ENCODE results near the gene AXIN2.
A peak's percentile ranks its signal among the peaks of the same experiment; 100 is the strongest.

Gene AXIN2

DNA sequence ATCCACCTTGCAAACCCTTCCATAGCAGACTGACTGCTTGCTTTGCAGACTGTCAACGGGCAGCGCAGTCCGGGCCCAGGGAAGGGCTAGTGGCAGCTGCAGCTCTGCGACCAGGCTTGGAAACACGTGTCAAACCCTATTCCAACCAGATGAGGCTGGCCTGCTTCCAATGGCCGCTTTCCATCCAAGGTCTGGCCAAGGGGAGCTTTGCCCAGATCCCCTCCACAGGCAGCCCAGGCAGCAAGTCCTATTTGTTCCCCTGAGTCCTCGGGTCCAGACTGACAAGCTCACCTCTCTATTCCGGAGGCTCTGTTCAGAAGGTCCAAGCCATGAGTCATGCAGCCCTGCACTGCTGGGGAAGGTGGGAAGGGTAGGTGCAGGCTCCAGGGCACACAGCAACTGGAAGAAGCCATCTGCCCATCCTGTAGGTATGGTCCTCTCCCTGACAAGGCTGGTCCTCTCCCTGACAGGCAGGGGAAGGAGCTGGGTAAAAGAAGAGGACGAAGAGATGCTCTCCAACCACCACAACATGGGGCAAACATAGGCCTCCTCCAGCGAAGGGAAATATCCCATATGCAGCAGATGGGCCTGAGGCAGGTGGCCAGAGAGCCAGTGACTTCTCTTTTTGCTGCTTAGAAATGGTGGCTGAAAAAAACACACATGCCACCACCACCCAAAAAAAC lies 22.6 kb upstream of the AXIN2 start:
- WGBS, 2 experiments: 81 to 85% methylated on average over 10 of the region's 10 CpGs
- H3K4me3 ChIP-seq (ENCODE audit: insufficient read depth, low read depth, low read length): no peak overlapping the region
- H3K27ac ChIP-seq (ENCODE audit: insufficient read depth, low read depth, low read length, poor library complexity, severe bottlenecking): no peak overlapping the region
- H3K4me1 ChIP-seq (ENCODE audit: control insufficient read depth, insufficient read depth, low read length): peaks cover 11% of the 10 kb centered on the region
- no peaks in the 10 kb centered on the region for H3K9me3 ChIP-seq (ENCODE audit: control insufficient read depth, low read length)
- H3K27me3 ChIP-seq (ENCODE audit: control insufficient read depth, insufficient read depth, low read length, poor library complexity, severe bottlenecking): no peaks in the 10 kb centered on the region
- H3K36me3 ChIP-seq (ENCODE audit: control insufficient read depth, insufficient read depth, low read length): no peaks in the 10 kb centered on the region

DNA sequence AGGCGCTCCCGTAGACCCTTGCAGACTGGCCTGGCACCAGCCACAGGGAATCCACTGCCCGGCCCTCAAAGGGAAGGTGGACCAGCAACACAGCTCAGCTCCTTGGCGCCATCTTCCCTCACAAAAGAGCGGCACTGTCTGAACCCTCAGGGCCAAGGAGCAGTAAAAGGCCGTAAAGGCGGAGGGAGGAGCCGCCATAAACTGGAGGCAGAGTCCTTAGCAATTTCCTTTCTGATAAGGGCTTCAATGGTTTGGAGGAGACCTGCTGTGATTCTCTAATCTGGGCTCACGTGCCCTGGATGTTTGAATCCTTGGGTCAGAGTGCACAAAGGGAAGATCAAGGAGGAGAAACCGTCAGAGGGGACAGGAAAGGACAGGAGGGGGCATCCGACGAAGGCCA lies 15.5 kb upstream of the AXIN2 start:
- Histone ChIP-seq H3K27me3 (ENCODE audit: control insufficient read depth, insufficient read depth, low read length, poor library complexity, severe bottlenecking) (peaks cover 17% of the 10 kb centered on the region), H3K9me3 (ENCODE audit: control insufficient read depth, low read length) (no peaks in the 10 kb centered on the region), H3K27ac (ENCODE audit: insufficient read depth, low read depth, low read length, poor library complexity, severe bottlenecking) (no peak overlapping the region), H3K4me1 (ENCODE audit: control insufficient read depth, insufficient read depth, low read length) (peaks cover 16% of the 10 kb centered on the region), H3K36me3 (ENCODE audit: control insufficient read depth, insufficient read depth, low read length) (no peaks in the 10 kb centered on the region), H3K4me3 (ENCODE audit: insufficient read depth, low read depth, low read length) (no peak overlapping the region)
- WGBS, 2 experiments: 78 to 79% methylated on average over 12 of the region's 12 CpGs

DNA sequence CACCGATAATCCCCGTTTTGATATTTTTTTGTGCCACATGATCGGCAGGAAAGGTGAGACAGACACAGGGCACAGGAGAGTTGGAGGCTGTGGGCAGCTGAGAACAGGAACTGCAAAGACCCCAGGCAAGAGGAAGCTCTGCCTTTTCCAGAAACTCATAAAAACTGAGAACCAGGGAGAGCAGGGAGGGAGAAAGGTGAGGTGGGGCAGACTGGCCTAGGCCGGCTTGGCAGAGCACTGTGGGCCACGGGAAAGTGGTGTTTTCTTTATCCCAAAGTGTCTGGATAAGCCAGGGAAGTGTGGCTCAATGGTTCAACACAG lies 11.8 kb upstream of the AXIN2 start:
- H3K4me3 ChIP-seq (ENCODE audit: insufficient read depth, low read depth, low read length): no peak overlapping the region
- H3K4me1 ChIP-seq (ENCODE audit: control insufficient read depth, insufficient read depth, low read length): peaks cover 18% of the 10 kb centered on the region
- WGBS, 2 experiments: 11 to 14% methylated on average over 5 of the region's 5 CpGs
- peaks cover 24% of the 10 kb centered on the region for H3K27me3 ChIP-seq (ENCODE audit: control insufficient read depth, insufficient read depth, low read length, poor library complexity, severe bottlenecking)
- no peak overlapping the region for H3K27ac ChIP-seq (ENCODE audit: insufficient read depth, low read depth, low read length, poor library complexity, severe bottlenecking)
- H3K9me3 ChIP-seq (ENCODE audit: control insufficient read depth, low read length): no peaks in the 10 kb centered on the region
- no peaks in the 10 kb centered on the region for H3K36me3 ChIP-seq (ENCODE audit: control insufficient read depth, insufficient read depth, low read length)

DNA sequence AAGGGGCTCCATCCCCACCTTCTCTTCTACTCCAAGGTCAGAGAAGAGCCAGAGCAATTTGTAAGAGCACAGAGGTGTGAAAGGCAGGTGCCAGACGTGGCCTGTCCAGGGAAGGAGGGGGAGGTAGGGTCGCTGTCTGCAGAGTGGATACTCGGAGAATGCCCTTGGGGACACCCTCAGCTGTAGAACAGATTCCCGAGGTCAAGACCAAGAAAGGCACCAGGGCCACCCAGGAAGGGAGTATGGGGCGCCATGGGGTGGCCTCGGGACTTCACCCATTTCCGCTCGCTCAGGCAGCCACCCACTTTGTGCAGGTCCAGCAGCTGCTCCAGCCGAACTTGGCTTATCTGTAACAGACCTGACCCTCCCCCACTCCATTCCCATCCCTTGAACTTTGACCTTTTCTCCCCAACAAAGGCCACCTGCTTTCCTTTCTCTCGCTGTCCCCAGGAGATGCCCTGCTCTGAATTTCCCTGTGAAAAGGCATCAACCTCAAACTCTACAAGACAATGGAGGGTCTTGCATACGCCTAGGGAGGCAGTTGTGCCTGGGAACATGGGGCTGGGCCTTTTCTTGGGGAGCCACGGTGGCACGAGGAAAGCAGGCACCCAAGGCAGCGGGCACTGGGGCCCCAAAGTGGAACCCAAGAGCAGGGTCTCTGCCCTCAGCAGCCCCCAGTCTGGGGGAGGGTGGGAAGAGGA lies 11.3 kb upstream of the AXIN2 start:
- peaks cover 24% of the 10 kb centered on the region for H3K27me3 ChIP-seq (ENCODE audit: control insufficient read depth, insufficient read depth, low read length, poor library complexity, severe bottlenecking)
- 1% methylated on average over 14 of the region's 14 CpGs for WGBS, 2 experiments
- H3K4me3 ChIP-seq (ENCODE audit: insufficient read depth, low read depth, low read length): no peak overlapping the region
- no peak overlapping the region for H3K27ac ChIP-seq (ENCODE audit: insufficient read depth, low read depth, low read length, poor library complexity, severe bottlenecking)
- no peaks in the 10 kb centered on the region for H3K9me3 ChIP-seq (ENCODE audit: control insufficient read depth, low read length)
- peaks cover 18% of the 10 kb centered on the region for H3K4me1 ChIP-seq (ENCODE audit: control insufficient read depth, insufficient read depth, low read length)
- H3K36me3 ChIP-seq (ENCODE audit: control insufficient read depth, insufficient read depth, low read length): no peaks in the 10 kb centered on the region

DNA sequence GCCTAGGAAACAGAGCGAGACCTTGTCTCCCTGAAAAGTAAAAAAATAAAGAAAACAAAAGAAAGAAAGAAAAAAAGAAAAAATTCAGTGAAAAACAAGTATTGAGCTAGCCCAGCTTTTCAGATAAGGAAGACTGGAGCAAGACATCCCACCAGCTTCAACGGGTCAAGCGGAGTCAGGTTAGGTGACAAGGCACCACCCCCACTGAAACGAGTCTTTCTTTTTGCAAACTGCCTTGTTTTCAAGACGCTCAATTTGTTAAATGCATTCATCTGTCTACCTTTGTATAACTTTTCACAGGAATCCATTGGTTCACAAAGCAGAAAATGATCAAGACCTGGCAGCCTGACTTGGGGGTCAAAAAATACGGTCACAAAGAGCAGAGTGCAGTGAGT lies 10.7 kb upstream of the AXIN2 start:
- no peaks in the 10 kb centered on the region for H3K9me3 ChIP-seq (ENCODE audit: control insufficient read depth, low read length)
- no peaks in the 10 kb centered on the region for H3K36me3 ChIP-seq (ENCODE audit: control insufficient read depth, insufficient read depth, low read length)
- no peak overlapping the region for H3K4me3 ChIP-seq (ENCODE audit: insufficient read depth, low read depth, low read length)
- peaks cover 18% of the 10 kb centered on the region for H3K4me1 ChIP-seq (ENCODE audit: control insufficient read depth, insufficient read depth, low read length)
- 16% methylated on average over 6 of the region's 6 CpGs for WGBS, 2 experiments
- H3K27ac ChIP-seq (ENCODE audit: insufficient read depth, low read depth, low read length, poor library complexity, severe bottlenecking): no peak overlapping the region
- peaks cover 24% of the 10 kb centered on the region for H3K27me3 ChIP-seq (ENCODE audit: control insufficient read depth, insufficient read depth, low read length, poor library complexity, severe bottlenecking)

DNA sequence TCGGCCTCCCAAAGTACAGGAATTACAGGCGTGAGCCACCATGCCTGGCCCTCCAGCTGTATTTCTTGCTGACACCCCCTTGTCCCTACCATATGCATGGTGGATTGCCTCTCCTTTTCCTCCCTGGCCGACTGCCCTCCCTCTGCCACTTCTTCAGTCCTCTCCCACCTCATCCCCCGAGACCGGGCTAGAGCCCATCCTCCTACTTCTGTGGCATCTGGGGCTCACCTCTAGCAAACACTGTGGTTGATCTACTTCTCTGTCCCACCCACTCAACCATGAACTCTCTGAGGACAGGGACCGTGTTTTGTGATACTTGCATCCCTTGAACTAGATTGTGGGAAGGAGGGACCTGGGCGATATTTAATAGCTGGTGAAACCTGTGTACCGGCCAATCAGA lies 7.5 kb upstream of the AXIN2 start:
- H3K36me3 ChIP-seq (ENCODE audit: control insufficient read depth, insufficient read depth, low read length): no peaks in the 10 kb centered on the region
- WGBS, 2 experiments: 92 to 94% methylated on average over 8 of the region's 8 CpGs

DNA sequence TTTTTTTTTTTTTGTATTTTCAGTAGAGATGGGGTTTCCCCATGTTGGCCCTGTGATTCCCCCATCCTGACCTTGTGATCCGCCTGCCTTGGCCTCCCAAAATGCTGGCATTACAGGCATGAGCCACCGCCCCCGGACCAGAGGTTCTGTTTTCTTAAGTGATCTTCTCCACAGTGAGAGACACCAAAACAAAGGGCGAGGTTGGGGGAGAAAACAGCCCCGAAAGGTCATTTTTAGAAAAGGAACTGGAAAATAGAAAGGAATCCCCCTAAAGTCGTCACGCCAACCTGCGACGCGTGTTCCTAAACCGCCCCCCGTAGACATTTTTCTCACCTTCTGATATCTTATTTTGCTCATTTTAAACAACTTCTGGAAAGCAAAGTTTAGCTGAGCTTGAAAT lies 6.1 kb upstream of the AXIN2 start:
- Histone ChIP-seq H3K4me3 (ENCODE audit: insufficient read depth, low read depth, low read length) (no peak overlapping the region), H3K27ac (ENCODE audit: insufficient read depth, low read depth, low read length, poor library complexity, severe bottlenecking) (no peak overlapping the region)

More for the DNA sequence above, 7.5 kb upstream of the AXIN2 start:
- H3K27me3 ChIP-seq (ENCODE audit: control insufficient read depth, insufficient read depth, low read length, poor library complexity, severe bottlenecking): peaks cover 24% of the 10 kb centered on the region
- no peak overlapping the region for H3K27ac ChIP-seq (ENCODE audit: insufficient read depth, low read depth, low read length, poor library complexity, severe bottlenecking)
- no peaks in the 10 kb centered on the region for H3K9me3 ChIP-seq (ENCODE audit: control insufficient read depth, low read length)
- H3K4me1 ChIP-seq (ENCODE audit: control insufficient read depth, insufficient read depth, low read length): peaks cover 30% of the 10 kb centered on the region
- H3K4me3 ChIP-seq (ENCODE audit: insufficient read depth, low read depth, low read length): no peak overlapping the region

DNA sequence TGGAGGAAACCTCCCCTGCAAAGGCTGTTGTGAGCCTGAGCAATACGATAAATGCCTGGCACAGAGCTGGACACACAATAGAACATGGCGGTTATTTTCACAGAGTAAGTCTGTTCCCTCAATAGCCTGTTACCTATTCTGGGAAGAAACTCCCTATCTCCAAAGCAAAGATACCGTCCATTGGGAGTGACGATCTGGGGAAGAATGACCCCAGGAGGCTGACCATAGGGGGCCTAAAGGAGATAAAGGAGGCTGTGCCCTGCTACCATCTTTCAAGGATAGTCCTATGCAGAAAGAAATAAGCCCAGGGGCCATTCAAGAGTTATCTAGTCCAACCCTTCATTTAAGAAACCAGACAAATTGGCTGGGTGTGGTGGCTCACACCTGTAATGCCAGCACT lies 4.1 kb upstream of the AXIN2 start:
- 74 to 75% methylated on average over 4 of the region's 4 CpGs for WGBS, 2 experiments

More for the DNA sequence above, 6.1 kb upstream of the AXIN2 start:
- Histone ChIP-seq H3K4me1 (ENCODE audit: control insufficient read depth, insufficient read depth, low read length) (peaks cover 22% of the 10 kb centered on the region), H3K27me3 (ENCODE audit: control insufficient read depth, insufficient read depth, low read length, poor library complexity, severe bottlenecking) (peaks cover 13% of the 10 kb centered on the region), H3K9me3 (ENCODE audit: control insufficient read depth, low read length) (no peaks in the 10 kb centered on the region), H3K36me3 (ENCODE audit: control insufficient read depth, insufficient read depth, low read length) (no peaks in the 10 kb centered on the region)
- 85 to 90% methylated on average over 12 of the region's 12 CpGs for WGBS, 2 experiments

DNA sequence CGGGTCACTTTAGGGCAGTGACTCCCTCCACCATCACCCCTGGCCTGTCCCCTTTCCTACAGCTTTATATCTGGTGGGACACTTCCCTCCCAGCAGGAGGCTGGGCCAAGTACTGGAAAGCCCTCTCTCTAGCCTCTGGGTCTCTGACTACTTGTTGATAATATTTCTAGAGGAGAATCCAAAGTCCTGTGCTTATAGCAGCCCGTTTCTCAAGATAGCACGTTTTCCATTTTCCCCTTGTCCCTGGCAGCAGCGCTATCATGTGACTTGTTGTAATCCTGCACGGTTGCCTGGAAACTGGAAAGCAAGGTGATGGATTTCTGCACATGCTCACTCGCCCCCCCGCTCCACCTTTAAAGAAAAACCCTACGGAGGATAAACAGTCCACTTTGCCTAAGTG lies 3.3 kb upstream of the AXIN2 start:
- Histone ChIP-seq H3K27ac (ENCODE audit: insufficient read depth, low read depth, low read length, poor library complexity, severe bottlenecking) (peak overlapping the region; percentile 50), H3K4me3 (ENCODE audit: insufficient read depth, low read depth, low read length) (no peak overlapping the region)

More for the DNA sequence above, 4.1 kb upstream of the AXIN2 start:
- H3K27me3 ChIP-seq (ENCODE audit: control insufficient read depth, insufficient read depth, low read length, poor library complexity, severe bottlenecking): no peaks in the 10 kb centered on the region
- no peak overlapping the region for H3K4me3 ChIP-seq (ENCODE audit: insufficient read depth, low read depth, low read length)
- H3K27ac ChIP-seq (ENCODE audit: insufficient read depth, low read depth, low read length, poor library complexity, severe bottlenecking): peak overlapping the region; percentile 50
- no peaks in the 10 kb centered on the region for H3K9me3 ChIP-seq (ENCODE audit: control insufficient read depth, low read length)
- H3K36me3 ChIP-seq (ENCODE audit: control insufficient read depth, insufficient read depth, low read length): no peaks in the 10 kb centered on the region
- peaks cover 20% of the 10 kb centered on the region for H3K4me1 ChIP-seq (ENCODE audit: control insufficient read depth, insufficient read depth, low read length)

DNA sequence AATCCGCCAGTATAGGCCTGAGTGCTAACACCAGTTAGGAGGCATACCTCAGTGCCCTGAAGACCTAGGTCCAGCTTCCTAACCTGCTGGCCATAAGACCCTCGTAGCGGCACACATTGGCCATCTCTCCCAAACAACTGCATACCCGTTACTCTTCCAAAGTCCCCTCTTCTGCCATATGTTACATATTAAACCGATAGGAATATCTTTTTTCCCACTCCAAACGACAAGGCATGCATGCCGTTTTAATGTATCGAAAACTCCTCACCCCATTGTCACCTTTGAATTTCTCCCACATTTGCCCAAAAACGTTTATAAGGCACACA lies 721 bp upstream of the AXIN2 start:
- Histone ChIP-seq H3K27me3 (ENCODE audit: control insufficient read depth, insufficient read depth, low read length, poor library complexity, severe bottlenecking) (no peaks in the 10 kb centered on the region), H3K4me3 (ENCODE audit: insufficient read depth, low read depth, low read length) (peak overlapping the region; percentile 16), H3K27ac (ENCODE audit: insufficient read depth, low read depth, low read length, poor library complexity, severe bottlenecking) (peak overlapping the region; percentile 76), H3K9me3 (ENCODE audit: control insufficient read depth, low read length) (no peaks in the 10 kb centered on the region), H3K4me1 (ENCODE audit: control insufficient read depth, insufficient read depth, low read length) (peaks cover 20% of the 10 kb centered on the region), H3K36me3 (ENCODE audit: control insufficient read depth, insufficient read depth, low read length) (no peaks in the 10 kb centered on the region)
- WGBS, 2 experiments: 71 to 72% methylated on average over 9 of the region's 9 CpGs

More for the DNA sequence above, 3.3 kb upstream of the AXIN2 start:
- H3K4me1 ChIP-seq (ENCODE audit: control insufficient read depth, insufficient read depth, low read length): peaks cover 20% of the 10 kb centered on the region
- no peaks in the 10 kb centered on the region for H3K36me3 ChIP-seq (ENCODE audit: control insufficient read depth, insufficient read depth, low read length)
- H3K27me3 ChIP-seq (ENCODE audit: control insufficient read depth, insufficient read depth, low read length, poor library complexity, severe bottlenecking): no peaks in the 10 kb centered on the region
- WGBS, 2 experiments: 82 to 88% methylated on average over 8 of the region's 8 CpGs
- no peaks in the 10 kb centered on the region for H3K9me3 ChIP-seq (ENCODE audit: control insufficient read depth, low read length)
